Neural progenitor cell (in vitro differentiated cells): ENCODE measurements around the gene PI16. TPM values are rescaled to one million over a fixed set of nuclear protein-coding genes. Genes with fewer than 3 reads are reported as not detected.

Experiments used
- DNase-seq: peaks from one replicate; pipeline ENCODE4 v3.0.0-alpha.2; 2016; ENCODE audit warnings: low spot score
- H2AFZ ChIP-seq: fragments of 200-600 bp; sonication (generic); replicated peaks from 2 replicates; pipeline ENCODE4 v1.6.1; 2016; ENCODE audit warnings: antibody characterized with exemption
- H3F3A ChIP-seq: fragments of 200-600 bp; sonication (generic); 2 replicates; pipeline ENCODE4 v1.6.1; 2016; ENCODE audit warnings: antibody characterized with exemption, low read depth
- H3K27ac ChIP-seq: fragments of 200-600 bp; sonication (generic); 2 replicates; pipeline ENCODE4 v1.5.1; 2016; ENCODE audit warnings: mild to moderate bottlenecking
- H3K27me3 ChIP-seq: fragments of 200-600 bp; sonication (generic); 2 replicates; pipeline ENCODE4 v1.6.1; 2016; ENCODE audit warnings: mild to moderate bottlenecking, moderate library complexity
- H3K36me3 ChIP-seq: fragments of 200-600 bp; sonication (generic); 2 replicates; pipeline ENCODE4 v1.5.1; 2016
- H3K4me1 ChIP-seq: fragments of 200-600 bp; sonication (generic); 2 replicates; pipeline ENCODE4 v1.6.1; 2016; ENCODE audit warnings: mixed run types
- H3K4me2 ChIP-seq: fragments of 200-600 bp; sonication (generic); 2 replicates; pipeline ENCODE4 v1.6.1; 2016
- H3K4me3 ChIP-seq: fragments of 200-600 bp; sonication (generic); 2 replicates; pipeline ENCODE4 v1.5.1; 2016
- H3K79me2 ChIP-seq: fragments of 200-600 bp; sonication (generic); 2 replicates; pipeline ENCODE4 v1.6.1; 2016; ENCODE audit warnings: low read depth
- H3K9ac ChIP-seq: fragments of 200-600 bp; sonication (generic); 2 replicates; pipeline ENCODE4 v1.6.1; 2016
- H3K9me3 ChIP-seq: fragments of 200-600 bp; sonication (generic); 2 replicates; pipeline ENCODE4 v1.5.1; 2016; ENCODE audit warnings: low read depth
- H4K20me1 ChIP-seq: fragments of 200-600 bp; sonication (generic); 2 replicates; pipeline ENCODE4 v1.6.1; 2016; ENCODE audit warnings: low read depth
- H3K27ac Mint-ChIP-seq: 3 replicates; pipeline ENCODE4 v1.8.0; 2021; ENCODE audit warnings: mixed read lengths
- H3K27me3 Mint-ChIP-seq: 2 replicates; pipeline ENCODE4 v1.8.0; 2022; ENCODE audit warnings: low read depth, mild to moderate bottlenecking, inconsistent platforms, moderate library complexity, mixed read lengths; ENCODE audit not compliant: insufficient read depth
- H3K36me3 Mint-ChIP-seq: 3 replicates; pipeline ENCODE4 v1.8.0; 2021; ENCODE audit warnings: mixed read lengths
- H3K4me1 Mint-ChIP-seq: 3 replicates; pipeline ENCODE4 v1.8.0; 2021; ENCODE audit warnings: mixed read lengths
- H3K4me3 Mint-ChIP-seq: 3 replicates; pipeline ENCODE4 v1.8.0; 2021; ENCODE audit warnings: mild to moderate bottlenecking, moderate library complexity, mixed read lengths
- H3K9me3 Mint-ChIP-seq: 3 replicates; pipeline ENCODE4 v1.8.0; 2020; ENCODE audit warnings: mixed read lengths
- EZH2 ChIP-seq: fragments of 200-600 bp; sonication (generic); IDR thresholded peaks from 2 replicates; pipeline ENCODE4 v1.6.1; 2017; ENCODE audit warnings: antibody characterized with exemption, mild to moderate bottlenecking, moderate library complexity
- EZH2phosphoT487 ChIP-seq: fragments of 200-600 bp; sonication (generic); IDR thresholded peaks from 2 replicates; pipeline ENCODE4 v1.6.1; 2017; ENCODE audit warnings: antibody characterized with exemption
- total RNA-seq: library from RNA; depleted of rRNA; stranded (reverse); fragments of >200 nt; gene quantifications from 2 replicates; pipeline ENCODE4 v1.2.3, GENCODE V29; 2015; ENCODE audit warnings: low replicate concordance
- TF ChIP-seq, protein P1 (sequence below): fragments of 200-600 bp; sonication (generic); IDR thresholded peaks from 2 replicates; pipeline ENCODE4 v1.5.1; 2017; ENCODE audit warnings: antibody characterized with exemption, mild to moderate bottlenecking

Gene PI16, protein sequence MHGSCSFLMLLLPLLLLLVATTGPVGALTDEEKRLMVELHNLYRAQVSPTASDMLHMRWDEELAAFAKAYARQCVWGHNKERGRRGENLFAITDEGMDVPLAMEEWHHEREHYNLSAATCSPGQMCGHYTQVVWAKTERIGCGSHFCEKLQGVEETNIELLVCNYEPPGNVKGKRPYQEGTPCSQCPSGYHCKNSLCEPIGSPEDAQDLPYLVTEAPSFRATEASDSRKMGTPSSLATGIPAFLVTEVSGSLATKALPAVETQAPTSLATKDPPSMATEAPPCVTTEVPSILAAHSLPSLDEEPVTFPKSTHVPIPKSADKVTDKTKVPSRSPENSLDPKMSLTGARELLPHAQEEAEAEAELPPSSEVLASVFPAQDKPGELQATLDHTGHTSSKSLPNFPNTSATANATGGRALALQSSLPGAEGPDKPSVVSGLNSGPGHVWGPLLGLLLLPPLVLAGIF
- total RNA-seq: 0.06 TPM in 1 of 2 replicates, not detected in the other

DNA sequence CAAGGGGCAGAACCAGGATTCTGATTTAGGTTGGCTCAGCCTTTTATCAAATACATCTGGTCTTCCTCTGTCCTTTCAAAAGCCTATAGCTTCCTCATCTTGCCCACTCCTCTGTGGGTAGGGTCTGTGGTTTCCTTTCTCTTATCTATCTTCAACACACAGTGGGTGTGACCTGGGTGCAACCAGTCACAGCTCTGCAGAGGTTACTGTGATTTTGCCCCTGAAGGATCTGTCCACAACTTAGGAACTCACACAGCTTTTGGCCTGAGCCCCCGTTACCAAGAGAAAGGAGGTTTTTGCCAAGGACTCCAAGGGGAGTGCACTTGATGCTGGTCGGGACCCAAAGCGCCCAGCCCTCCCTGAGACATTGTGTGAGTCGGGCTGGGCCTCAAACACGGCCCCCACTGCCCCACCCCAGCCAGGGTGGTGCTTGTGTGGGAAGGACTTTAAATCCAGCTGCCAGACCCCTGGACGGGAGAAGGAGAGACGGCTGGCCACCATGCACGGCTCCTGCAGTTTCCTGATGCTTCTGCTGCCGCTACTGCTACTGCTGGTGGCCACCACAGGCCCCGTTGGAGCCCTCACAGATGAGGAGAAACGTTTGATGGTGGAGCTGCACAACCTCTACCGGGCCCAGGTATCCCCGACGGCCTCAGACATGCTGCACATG is at the start of gene PI16:
TSS of gene PI16 (plus strand) at position 477 of the 670 bp plus-strand sequence. CDS start at position 500, 23 bp downstream.
- H3K27ac ChIP-seq: no peak within 1 kb of the TSS

DNA sequence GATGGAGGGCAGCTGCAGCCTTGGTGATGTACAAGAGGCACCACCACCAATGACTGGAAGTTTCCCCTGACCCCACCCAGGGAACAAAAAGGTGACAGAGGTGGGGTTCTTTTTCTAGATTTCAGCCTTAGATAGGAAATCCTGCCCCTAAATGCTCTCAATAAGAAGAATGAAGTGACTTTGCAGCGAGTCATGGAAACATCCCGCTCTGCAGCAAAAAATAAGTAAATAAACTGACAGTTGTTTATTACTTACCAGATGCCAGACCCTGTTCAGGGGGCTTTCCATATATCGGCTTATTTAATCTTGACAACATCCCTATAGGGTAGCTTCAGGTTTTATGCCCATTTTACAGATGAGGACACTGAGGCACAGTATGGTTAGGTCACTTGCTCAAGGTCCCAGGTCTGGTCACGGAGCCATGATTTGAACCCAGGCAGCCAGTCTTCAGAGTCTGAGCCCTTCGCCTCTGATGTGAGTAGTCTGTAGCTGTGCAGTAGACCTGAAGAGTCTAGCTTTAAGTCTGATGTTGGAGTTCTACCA is 49.6 kb upstream of the PI16 start:
- Mint-ChIP-seq H3K27me3 (peaks cover 2% of the 10 kb centered on the region), H3K36me3 (peaks cover 3% of the 10 kb centered on the region), H3K4me1 (peaks cover 7% of the 10 kb centered on the region), H3K4me3 (no peak overlapping the region), H3K27ac (no peak overlapping the region), H3K9me3 (no peaks in the 10 kb centered on the region)
- no peak overlapping the region for H3K9ac ChIP-seq
- H3F3A ChIP-seq: no peaks in the 10 kb centered on the region
- H3K27ac ChIP-seq: no peak overlapping the region
- no peak overlapping the region for H3K4me2 ChIP-seq
- no peaks in the 10 kb centered on the region for H3K79me2 ChIP-seq
- no peaks in the 10 kb centered on the region for H4K20me1 ChIP-seq
- H3K4me3 ChIP-seq: no peak overlapping the region
- no peak for DNase-seq
- H3K4me1 ChIP-seq: peaks cover 14% of the 10 kb centered on the region
- no peaks in the 10 kb centered on the region for H3K9me3 ChIP-seq
- no peak overlapping the region for H2AFZ ChIP-seq
- H3K27me3 ChIP-seq: no peaks in the 10 kb centered on the region
- no peak for TF ChIP-seq EZH2phosphoT487
- H3K36me3 ChIP-seq: no peaks in the 10 kb centered on the region

More for the DNA sequence above, at the start of gene PI16:
- Histone ChIP-seq H2AFZ (no peak within 1 kb of the TSS), H3K79me2 (no peaks in the 10 kb centered on the region), H4K20me1 (no peaks in the 10 kb centered on the region), H3K36me3 (no peaks in the 10 kb centered on the region), H3K9ac (no peak within 1 kb of the TSS), H3K27me3 (no peaks in the 10 kb centered on the region), H3F3A (no peaks in the 10 kb centered on the region), H3K4me3 (no peak within 1 kb of the TSS), H3K9me3 (no peaks in the 10 kb centered on the region), H3K4me1 (no peaks in the 10 kb centered on the region), H3K4me2 (no peak within 1 kb of the TSS)
- TF ChIP-seq, protein P1, sequence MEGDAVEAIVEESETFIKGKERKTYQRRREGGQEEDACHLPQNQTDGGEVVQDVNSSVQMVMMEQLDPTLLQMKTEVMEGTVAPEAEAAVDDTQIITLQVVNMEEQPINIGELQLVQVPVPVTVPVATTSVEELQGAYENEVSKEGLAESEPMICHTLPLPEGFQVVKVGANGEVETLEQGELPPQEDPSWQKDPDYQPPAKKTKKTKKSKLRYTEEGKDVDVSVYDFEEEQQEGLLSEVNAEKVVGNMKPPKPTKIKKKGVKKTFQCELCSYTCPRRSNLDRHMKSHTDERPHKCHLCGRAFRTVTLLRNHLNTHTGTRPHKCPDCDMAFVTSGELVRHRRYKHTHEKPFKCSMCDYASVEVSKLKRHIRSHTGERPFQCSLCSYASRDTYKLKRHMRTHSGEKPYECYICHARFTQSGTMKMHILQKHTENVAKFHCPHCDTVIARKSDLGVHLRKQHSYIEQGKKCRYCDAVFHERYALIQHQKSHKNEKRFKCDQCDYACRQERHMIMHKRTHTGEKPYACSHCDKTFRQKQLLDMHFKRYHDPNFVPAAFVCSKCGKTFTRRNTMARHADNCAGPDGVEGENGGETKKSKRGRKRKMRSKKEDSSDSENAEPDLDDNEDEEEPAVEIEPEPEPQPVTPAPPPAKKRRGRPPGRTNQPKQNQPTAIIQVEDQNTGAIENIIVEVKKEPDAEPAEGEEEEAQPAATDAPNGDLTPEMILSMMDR: no peak
- no peak for TF ChIP-seq EZH2
- no peak for TF ChIP-seq EZH2phosphoT487
- Mint-ChIP-seq H3K27me3 (peaks cover 6% of the 10 kb centered on the region), H3K36me3 (no peaks in the 10 kb centered on the region), H3K4me1 (no peaks in the 10 kb centered on the region), H3K9me3 (no peaks in the 10 kb centered on the region), H3K27ac (no peak within 1 kb of the TSS), H3K4me3 (no peak within 1 kb of the TSS)
- no peak for DNase-seq

DNA sequence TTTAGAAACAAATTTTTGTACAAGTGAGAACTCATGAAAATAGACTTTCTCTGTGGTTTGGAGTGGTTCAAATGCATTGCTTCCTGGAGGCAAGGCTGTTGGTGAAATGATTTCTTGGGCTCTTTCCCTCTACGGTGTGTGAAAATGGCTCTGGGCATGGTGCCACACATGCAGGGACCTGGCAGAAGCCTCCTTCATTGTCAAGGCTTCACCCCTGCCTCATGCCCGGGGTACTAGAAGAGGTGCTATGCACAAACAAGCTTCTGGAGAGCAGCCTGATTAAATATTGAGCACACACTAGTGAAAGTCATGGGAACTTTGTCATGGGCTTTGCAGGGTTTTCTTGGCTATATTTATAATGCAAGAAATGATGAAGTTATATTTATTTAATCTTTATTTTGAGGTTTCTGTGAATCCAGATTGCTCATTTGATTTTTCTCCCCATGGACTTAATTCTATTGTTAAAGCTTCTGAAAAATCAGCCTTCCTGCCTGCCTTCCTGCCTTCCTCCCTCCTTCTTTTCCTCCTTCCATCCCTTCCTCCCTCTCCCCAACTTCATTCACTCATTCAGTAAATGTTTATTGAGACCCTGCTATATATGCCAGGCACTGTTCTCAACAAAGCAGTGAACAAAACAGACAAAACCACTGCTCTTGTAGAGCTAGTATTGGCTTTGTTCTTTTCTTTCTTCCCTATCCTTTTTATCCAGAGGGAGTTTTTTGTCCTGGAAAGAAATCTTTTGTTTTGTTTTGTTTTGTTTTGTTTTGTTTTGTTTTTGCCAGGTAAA is 47.8 kb upstream of the PI16 start:
- TF ChIP-seq EZH2phosphoT487 (no peak), EZH2 (no peak)
- TF ChIP-seq, protein P1: no peak
- H3K79me2 ChIP-seq: no peaks in the 10 kb centered on the region
- no peaks in the 10 kb centered on the region for H3K27me3 ChIP-seq
- H3F3A ChIP-seq: no peaks in the 10 kb centered on the region
- H3K27ac Mint-ChIP-seq: no peak overlapping the region
- no peak overlapping the region for H3K4me3 Mint-ChIP-seq
- no peak overlapping the region for H2AFZ ChIP-seq
- DNase-seq: peak; percentile 18
- no peak overlapping the region for H3K27ac ChIP-seq
- peaks cover 2% of the 10 kb centered on the region for H3K27me3 Mint-ChIP-seq
- H3K9ac ChIP-seq: no peak overlapping the region
- H3K4me3 ChIP-seq: no peak overlapping the region
- H3K36me3 Mint-ChIP-seq: peaks cover 3% of the 10 kb centered on the region
- H3K9me3 ChIP-seq: no peaks in the 10 kb centered on the region
- peaks cover 7% of the 10 kb centered on the region for H3K4me1 Mint-ChIP-seq
- no peaks in the 10 kb centered on the region for H3K9me3 Mint-ChIP-seq
- H4K20me1 ChIP-seq: no peaks in the 10 kb centered on the region
- no peaks in the 10 kb centered on the region for H3K36me3 ChIP-seq
- peaks cover 14% of the 10 kb centered on the region for H3K4me1 ChIP-seq
- H3K4me2 ChIP-seq: no peak overlapping the region
